GM21360 (cell line): Measurements from ENCODE around the gene THSD7A.

Experiments used
- ATAC-seq: cut with Tn5 transposase; IDR thresholded peaks from one replicate; pipeline ENCODE4 v1.9.1; 2021; ENCODE audit warnings: mild to moderate bottlenecking, moderate library complexity; ENCODE audit not compliant: unreplicated experiment

THSD7A gene

GRCh38 chr7:11710377-11710776 lies 121.6 kb downstream of the THSD7A start:
- ATAC-seq: no peak

- ATAC-seq: no peak
Observed at GRCh38 chr7:11709196-11709595, 122.8 kb downstream of the THSD7A start.

- ATAC-seq: no peak
Observed at GRCh38 chr7:11707606-11708193, 124.3 kb downstream of the THSD7A start.

- ATAC-seq: no peak
Observed at GRCh38 chr7:11706666-11707605, 125.1 kb downstream of the THSD7A start.

- ATAC-seq: no peak
Observed at GRCh38 chr7:11703829-11704228, 128.2 kb downstream of the THSD7A start.

GRCh38 chr7:11702938-11703337 lies 129.1 kb downstream of the THSD7A start:
- ATAC-seq: no peak

GRCh38 chr7:11701829-11702560 lies 130.0 kb downstream of the THSD7A start:
- no peak for ATAC-seq

- ATAC-seq: no peak
Observed at GRCh38 chr7:11699666-11700065, 132.3 kb downstream of the THSD7A start.

GRCh38 chr7:11698384-11698871 lies 133.6 kb downstream of the THSD7A start:
- ATAC-seq: no peak

GRCh38 chr7:11690395-11690794 lies 141.6 kb downstream of the THSD7A start:
- ATAC-seq: no peak

- no peak for ATAC-seq
Observed at GRCh38 chr7:11689096-11689495, 142.9 kb downstream of the THSD7A start.

GRCh38 chr7:11681461-11681860 lies 150.5 kb downstream of the THSD7A start:
- ATAC-seq: no peak

GRCh38 chr7:11675163-11675562 lies 156.8 kb downstream of the THSD7A start:
- no peak for ATAC-seq

- no peak for ATAC-seq
Observed at GRCh38 chr7:11668727-11669126, 163.3 kb downstream of the THSD7A start.

GRCh38 chr7:11667810-11668185 lies 164.2 kb downstream of the THSD7A start:
- no peak for ATAC-seq

- ATAC-seq: no peak
Observed at GRCh38 chr7:11667071-11667809, 164.8 kb downstream of the THSD7A start.

GRCh38 chr7:11665357-11665756 lies 166.6 kb downstream of the THSD7A start:
- no peak for ATAC-seq

GRCh38 chr7:11655642-11656041 lies 176.4 kb downstream of the THSD7A start:
- no peak for ATAC-seq

- no peak for ATAC-seq
Observed at GRCh38 chr7:11655163-11655562, 176.8 kb downstream of the THSD7A start.

- ATAC-seq: no peak
Observed at GRCh38 chr7:11650500-11650899, 181.5 kb downstream of the THSD7A start.

- ATAC-seq: no peak
Observed at GRCh38 chr7:11650030-11650429, 182.0 kb downstream of the THSD7A start.
